NCI-H2227 treated with DMSO at 0.1 percent for 48 hours (cell line): ENCODE results near the gene MTMR11.
"Not testable (repeated sequence)": the region's sequence is repeated elsewhere in the genome, so short reads cannot be mapped to it uniquely, and the experiment has no call there.

Experiments used
- DNase-seq: peaks from one replicate; lab custom pipeline; 2025; lab: John Stamatoyannopoulos, UW

MTMR11 gene

GRCh38 chr1:149899460-149900284, 37.0 kb downstream of the MTMR11 start, which contains the start of gene BOLA1:
Gene BOLA1 (plus strand): TSS chr1:149899568. CDS start chr1:149900060, 492 bp downstream.
- DNase-seq = peak; percentile 96

- no peak for DNase-seq
Measured at GRCh38 chr1:149896575-149896974, 40.1 kb downstream of the MTMR11 start.

GRCh38 chr1:149888999-149889289, 47.7 kb downstream of the MTMR11 start:
- no peak for DNase-seq

- DNase-seq = peak; percentile 94
Measured at GRCh38 chr1:149888247-149888998, 48.3 kb downstream of the MTMR11 start.

- DNase-seq = peak; percentile 98
Measured at GRCh38 chr1:149887456-149888246, 49.0 kb downstream of the MTMR11 start.

GRCh38 chr1:149887196-149887455, 49.6 kb downstream of the MTMR11 start:
- not testable (repeated sequence) for DNase-seq

GRCh38 chr1:149886396-149887195, 50.1 kb downstream of the MTMR11 start:
- peak; percentile 99 for DNase-seq

GRCh38 chr1:149886121-149886395, 50.6 kb downstream of the MTMR11 start:
- DNase-seq = not testable (repeated sequence)

GRCh38 chr1:149885339-149886120, 51.1 kb downstream of the MTMR11 start:
- DNase-seq = peak; percentile 91

GRCh38 chr1:149884433-149885338, 52.0 kb downstream of the MTMR11 start:
- peak; percentile 42 for DNase-seq

- no peak for DNase-seq
Measured at GRCh38 chr1:149883598-149884247, 53.0 kb downstream of the MTMR11 start.

- no peak for DNase-seq
Measured at GRCh38 chr1:149881876-149882275, 54.8 kb downstream of the MTMR11 start.

- no peak for DNase-seq
Measured at GRCh38 chr1:149879556-149879955, 57.1 kb downstream of the MTMR11 start.
